Activated CD4-positive, alpha-beta memory T cell treated with anti-CD3 and anti-CD28 coated beads for 36 hours (primary cell): Measurements from ENCODE around the gene TANGO2. TPM values are rescaled to one million over a fixed set of nuclear protein-coding genes. Genes with fewer than 3 reads are reported as not detected.

Experiments used
- CTCF ChIA-PET: fragments of 350-600 bp; sonication (Branson Sonifier 250); formaldehyde crosslinking; loops from one replicate; lab custom pipeline; 2021; ENCODE audit warnings: antibody characterized with exemption, inconsistent platforms; lab: Charles Lee
- POLR2A ChIA-PET: fragments of 350-600 bp; sonication (Branson Sonifier 250); formaldehyde crosslinking; loops from one replicate; lab custom pipeline; 2021; ENCODE audit warnings: antibody characterized with exemption; lab: Charles Lee
- DNase-seq: peaks from one replicate; pipeline ENCODE4 v3.0.0-alpha.2; 2020
- H3K27ac Mint-ChIP-seq: one replicate; pipeline ENCODE4 v1.8.0; 2021; ENCODE audit warnings: mixed read lengths
- H3K27me3 Mint-ChIP-seq: one replicate; pipeline ENCODE4 v1.8.0; 2021; ENCODE audit warnings: mixed read lengths
- H3K36me3 Mint-ChIP-seq: one replicate; pipeline ENCODE4 v1.8.0; 2021; ENCODE audit warnings: mixed read lengths
- H3K4me1 Mint-ChIP-seq: one replicate; pipeline ENCODE4 v1.8.0; 2021; ENCODE audit warnings: low read depth, mixed read lengths
- H3K4me3 Mint-ChIP-seq: one replicate; pipeline ENCODE4 v1.8.0; 2021; ENCODE audit warnings: mild to moderate bottlenecking, mixed read lengths
- H3K9me3 Mint-ChIP-seq: one replicate; pipeline ENCODE4 v1.8.0; 2021; ENCODE audit warnings: mixed read lengths
- intact Hi-C: fragments of 100-400 bp; cut with micrococcal nuclease; formaldehyde crosslinking; loops from one replicate; pipeline ENCODE4 v1.15.1; 2023
- total RNA-seq, 2 experiments: library from RNA; stranded (reverse); gene quantifications; one replicate each; pipeline ENCODE4 v1.2.3, GENCODE V29; 2021

TANGO2 gene
- total RNA-seq, 2 experiments from 2014 or later = 20.7 to 23.6 TPM

DNA sequence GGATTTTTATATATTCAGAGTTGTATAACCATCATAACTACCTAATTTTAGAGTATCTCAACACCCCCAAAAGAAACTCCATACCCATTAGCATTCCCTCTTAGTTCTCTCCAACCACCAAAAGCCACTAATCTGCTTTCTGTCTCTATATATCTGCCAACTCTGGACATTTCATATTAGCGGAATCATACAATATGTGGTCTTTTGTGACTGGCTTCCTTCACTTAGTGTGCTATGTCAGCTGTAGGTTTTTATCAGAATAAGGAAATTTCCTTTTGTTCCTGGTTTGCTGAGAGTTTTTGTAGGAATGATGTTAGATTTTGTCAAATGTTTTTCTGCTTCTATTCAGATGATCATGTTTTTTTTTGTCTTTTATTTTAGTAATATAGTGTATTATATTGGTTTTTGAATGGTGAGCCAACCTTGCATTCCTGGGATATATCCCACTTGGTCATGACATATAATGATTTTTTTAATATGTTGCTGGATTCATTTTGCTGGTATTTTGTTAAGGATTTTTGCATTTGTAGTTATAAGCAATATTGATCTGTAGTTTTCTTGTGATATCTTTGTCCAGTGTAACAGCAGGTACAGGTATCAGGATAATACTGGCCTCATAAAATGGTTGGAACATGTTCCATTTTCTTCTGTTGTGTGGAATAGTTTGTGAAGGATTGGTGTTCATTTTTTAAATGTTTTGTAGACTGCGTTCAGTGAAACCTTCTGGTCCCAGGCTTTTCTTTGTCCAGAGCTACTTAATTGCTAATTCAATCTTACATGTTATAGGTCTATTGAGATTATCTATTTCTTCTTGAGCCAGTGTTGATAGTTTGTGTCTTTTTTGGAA is 75.9 kb downstream of the TANGO2 start:
- Mint-ChIP-seq H3K27me3 (no peaks in the 10 kb centered on the region), H3K36me3 (peaks cover 65% of the 10 kb centered on the region), H3K9me3 (peaks cover 2% of the 10 kb centered on the region), H3K27ac (no peak overlapping the region), H3K4me3 (no peak overlapping the region), H3K4me1 (peaks cover 76% of the 10 kb centered on the region)
- intact Hi-C loops = no loop called here
- POLR2A ChIA-PET = interaction anchor here (0.8 kb wide), 1 partner anchor 16 kb away, joined by 3 read pairs; no protein-coding TSS in a partner anchor
- CTCF ChIA-PET = interaction anchor here (0.8 to 1.4 kb wide), 2 partner anchors 14 to 20 kb away, joined by 3 to 5 read pairs; partner anchors contain the start of gene TRMT2A
- no peak for DNase-seq

DNA sequence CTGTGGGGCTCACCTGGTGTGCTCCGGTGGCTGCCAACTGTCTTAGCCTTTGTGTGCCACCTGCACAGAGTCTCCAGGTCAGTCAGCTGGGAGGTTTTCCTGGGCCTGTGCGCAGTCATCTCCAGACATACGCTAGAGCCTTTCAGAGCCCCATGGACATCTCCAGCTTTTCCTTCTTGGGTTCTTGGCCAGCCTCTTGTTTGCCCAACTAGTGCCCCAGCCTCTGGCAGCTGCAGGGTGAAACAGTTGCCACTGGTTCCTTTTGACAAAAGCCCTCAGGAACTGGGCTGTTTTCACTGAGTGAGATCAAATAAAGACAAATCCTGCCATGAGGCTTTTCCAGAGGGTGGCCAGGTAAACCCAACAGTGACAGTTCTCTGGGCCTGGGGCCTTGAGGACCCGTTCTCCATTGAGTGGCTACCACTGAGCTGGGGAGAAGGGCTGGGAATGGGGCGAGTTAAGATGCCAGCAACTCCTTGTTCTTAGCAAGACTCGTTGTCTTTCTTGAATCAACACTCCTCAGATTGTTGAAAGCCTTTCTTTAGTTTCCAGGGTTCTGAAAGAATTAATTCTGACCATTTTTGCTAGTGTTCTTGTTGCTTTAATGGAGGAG is 78.3 kb downstream of the TANGO2 start:
- DNase-seq = no peak
- Mint-ChIP-seq H3K9me3 (peaks cover 2% of the 10 kb centered on the region), H3K27ac (peak overlapping the region; percentile 94), H3K4me3 (no peak overlapping the region), H3K4me1 (peaks cover 71% of the 10 kb centered on the region), H3K36me3 (peaks cover 51% of the 10 kb centered on the region), H3K27me3 (no peaks in the 10 kb centered on the region)
- ChIA-PET POLR2A (no interaction called here), CTCF (no interaction called here)
- intact Hi-C loops = no loop called here

DNA sequence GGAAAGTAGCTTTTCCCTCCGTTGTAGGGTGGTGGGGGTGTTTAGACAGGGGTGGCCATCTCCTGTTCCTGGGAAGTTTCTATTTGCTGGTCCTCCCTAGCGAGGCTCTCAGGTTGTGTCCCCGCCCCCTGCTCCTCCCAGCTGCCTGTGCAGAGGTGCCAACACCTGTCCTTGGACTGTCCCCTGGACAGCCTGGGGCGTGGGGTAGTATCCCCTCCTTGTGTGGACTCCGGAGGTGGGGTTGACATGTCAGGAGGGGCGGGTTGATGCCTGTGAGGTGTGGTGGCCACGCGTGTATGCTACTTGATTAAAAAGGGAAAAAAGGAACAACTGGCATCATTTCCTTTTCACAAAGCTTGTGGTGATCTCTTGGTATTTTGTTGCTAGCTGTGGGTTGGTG is 80.7 kb downstream of the TANGO2 start:
- Mint-ChIP-seq H3K27me3 (no peaks in the 10 kb centered on the region), H3K27ac (peak overlapping the region; percentile 66), H3K36me3 (peaks cover 30% of the 10 kb centered on the region), H3K4me3 (no peak overlapping the region), H3K4me1 (peaks cover 50% of the 10 kb centered on the region), H3K9me3 (no peaks in the 10 kb centered on the region)
- intact Hi-C loops = no loop called here
- ChIA-PET CTCF (interaction anchor here (0.6 to 1.6 kb wide), 3 partner anchors 9 to 23 kb away, joined by 3 to 6 read pairs (median 4); no protein-coding TSS in a partner anchor), POLR2A (interaction anchor here (0.6 to 1.3 kb wide), 2 partner anchors 14 to 16 kb away, joined by 3 to 7 read pairs; partner anchors contain the start of genes RANBP1 and TRMT2A)
- no peak for DNase-seq

DNA sequence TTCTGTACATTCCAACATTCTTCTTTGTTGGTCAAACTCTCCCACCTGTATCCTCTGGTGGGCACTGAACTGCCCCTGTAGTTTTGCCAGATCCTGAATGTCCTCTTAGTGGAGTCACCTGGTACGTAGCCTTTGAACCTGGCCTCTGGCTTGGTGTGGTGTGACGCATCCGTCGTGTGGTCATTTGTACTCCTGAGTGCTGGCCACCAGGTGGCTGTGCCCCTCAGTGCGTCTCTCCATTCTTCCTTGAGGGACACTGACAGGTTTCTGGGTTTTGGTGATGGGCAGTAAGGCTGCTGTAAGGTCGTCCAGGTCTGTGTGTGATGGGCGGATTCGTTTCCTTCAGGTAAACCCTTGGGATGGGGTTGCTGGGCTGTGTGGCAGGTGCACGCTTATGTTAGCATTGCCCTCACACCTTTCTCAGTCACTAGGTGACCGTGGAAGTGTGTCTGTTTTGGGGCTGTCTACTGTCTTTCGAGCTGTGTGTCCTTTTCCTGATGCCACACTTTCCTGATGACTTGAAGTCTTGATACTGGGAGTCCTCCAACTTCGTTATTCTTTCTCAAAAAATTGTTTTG is 81.4 kb downstream of the TANGO2 start:
- Mint-ChIP-seq H3K27me3 (no peaks in the 10 kb centered on the region), H3K4me1 (peaks cover 47% of the 10 kb centered on the region), H3K27ac (peak overlapping the region; percentile 62), H3K4me3 (no peak overlapping the region), H3K9me3 (no peaks in the 10 kb centered on the region), H3K36me3 (peaks cover 24% of the 10 kb centered on the region)
- ChIA-PET CTCF (interaction anchor here (0.7 kb wide), 1 partner anchor 50 kb away, joined by 3 read pairs; no protein-coding TSS in a partner anchor), POLR2A (interaction anchor here (0.6 kb wide), 1 partner anchor 15 kb away, joined by 3 read pairs; the partner anchor contains the start of gene TRMT2A)
- no peak for DNase-seq
- intact Hi-C loops = no loop called here

DNA sequence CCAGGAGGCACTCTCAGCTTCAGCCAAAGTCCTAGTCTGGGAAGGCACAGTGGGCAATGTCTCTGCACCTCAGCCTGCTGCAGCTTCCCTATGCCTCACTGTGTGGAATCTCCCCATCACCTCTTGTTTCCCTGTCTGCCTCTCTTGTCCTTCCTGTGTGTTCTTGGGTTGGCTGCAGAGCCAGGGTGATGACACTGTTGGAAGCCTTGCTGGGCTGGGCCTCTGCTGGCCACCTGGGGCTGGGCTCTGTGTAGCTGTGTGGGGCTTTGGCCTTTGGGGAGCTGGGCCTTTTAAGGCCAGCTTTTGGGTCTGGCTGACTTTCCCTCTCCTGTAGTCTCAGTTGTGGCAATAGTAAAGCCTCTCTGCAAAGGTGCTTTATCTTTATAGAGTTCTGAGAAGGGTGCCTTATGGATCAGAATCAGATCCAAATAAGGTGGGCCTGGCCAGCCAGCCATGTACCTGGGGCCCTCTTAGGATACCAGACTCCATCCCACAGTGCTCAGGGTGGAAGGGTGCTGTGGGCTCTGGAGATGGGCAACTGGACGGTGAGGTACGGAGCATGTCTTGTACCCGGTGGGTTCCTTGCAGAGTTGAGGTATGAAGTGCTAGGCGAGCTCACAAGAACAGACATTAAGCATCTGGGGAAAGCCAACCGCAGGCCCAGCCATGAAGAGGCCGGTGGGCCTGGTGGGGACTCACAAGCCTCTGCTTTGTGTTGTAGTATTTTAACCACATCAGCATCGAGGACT is 84.7 kb downstream of the TANGO2 start:
- Mint-ChIP-seq H3K36me3 (peaks cover 12% of the 10 kb centered on the region), H3K27me3 (no peaks in the 10 kb centered on the region), H3K4me1 (peaks cover 18% of the 10 kb centered on the region), H3K9me3 (no peaks in the 10 kb centered on the region), H3K27ac (no peak overlapping the region), H3K4me3 (no peak overlapping the region)
- POLR2A ChIA-PET = no interaction called here
- DNase-seq = no peak
- intact Hi-C loops = no loop called here
- CTCF ChIA-PET = no interaction called here

DNA sequence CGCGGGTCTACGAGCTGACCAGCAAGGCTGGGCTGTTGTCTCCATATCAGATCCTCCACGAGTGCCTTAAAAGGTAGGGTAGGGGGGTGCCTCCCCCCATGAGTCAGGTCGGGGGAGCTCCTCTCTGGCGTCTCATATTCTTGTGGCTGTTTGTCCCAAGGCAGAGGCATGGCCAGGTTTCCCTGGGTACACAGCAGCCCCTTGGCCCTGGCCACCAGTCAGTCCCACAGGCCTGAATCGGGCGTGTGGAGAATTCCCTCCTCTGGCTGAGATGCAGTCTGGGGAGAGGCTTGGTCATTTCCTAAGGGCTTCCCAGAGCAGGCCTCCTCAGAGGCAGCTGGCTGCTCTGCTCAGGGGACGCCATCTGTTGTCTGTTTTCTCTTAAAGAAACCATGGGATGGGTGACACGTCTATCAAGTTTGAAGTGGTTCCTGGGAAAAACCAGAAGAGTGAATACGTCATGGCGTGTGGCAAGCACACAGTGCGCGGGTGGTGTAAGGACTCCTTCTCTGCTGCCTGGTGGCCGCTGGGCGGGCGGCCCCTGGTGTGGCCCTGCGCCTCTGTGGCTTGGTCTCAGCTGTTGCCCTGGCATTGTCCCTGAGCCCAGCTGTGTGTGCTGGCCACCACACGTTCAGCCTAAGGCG is 85.4 kb downstream of the TANGO2 start:
- POLR2A ChIA-PET = no interaction called here
- no peak overlapping the region for H3K4me3 Mint-ChIP-seq
- H3K9me3 Mint-ChIP-seq = no peaks in the 10 kb centered on the region
- intact Hi-C loops = no loop called here
- CTCF ChIA-PET = interaction anchor here (1.3 kb wide), 1 partner anchor 23 kb away, joined by 3 read pairs; no protein-coding TSS in a partner anchor
- peaks cover 15% of the 10 kb centered on the region for H3K4me1 Mint-ChIP-seq
- DNase-seq = no peak
- peaks cover 14% of the 10 kb centered on the region for H3K36me3 Mint-ChIP-seq
- H3K27ac Mint-ChIP-seq = no peak overlapping the region
- H3K27me3 Mint-ChIP-seq = no peaks in the 10 kb centered on the region

DNA sequence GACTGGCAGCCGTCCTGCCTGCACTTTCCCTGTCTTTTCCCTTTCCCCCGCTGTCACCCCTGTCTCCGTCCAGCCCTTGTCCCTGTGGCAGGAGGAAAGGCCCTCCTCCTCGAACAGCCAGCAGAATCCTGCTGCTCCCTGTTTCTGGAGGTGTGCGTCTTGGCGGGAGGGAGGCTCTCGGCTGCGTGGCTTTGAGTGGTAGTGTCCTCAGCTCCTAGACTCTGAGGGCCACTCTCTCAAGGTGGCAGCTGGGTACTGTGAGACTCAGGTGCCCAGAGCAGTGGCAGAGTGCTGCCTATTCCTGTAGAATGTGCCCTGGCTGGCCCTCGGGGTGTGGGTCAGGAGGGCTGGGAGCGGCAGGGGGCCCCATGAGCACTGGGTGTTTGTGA is 85.9 kb downstream of the TANGO2 start:
- peaks cover 12% of the 10 kb centered on the region for H3K4me1 Mint-ChIP-seq
- DNase-seq = no peak
- no peak overlapping the region for H3K27ac Mint-ChIP-seq
- H3K27me3 Mint-ChIP-seq = no peaks in the 10 kb centered on the region
- peaks cover 14% of the 10 kb centered on the region for H3K36me3 Mint-ChIP-seq
- intact Hi-C loops = no loop called here
- no peaks in the 10 kb centered on the region for H3K9me3 Mint-ChIP-seq
- no peak overlapping the region for H3K4me3 Mint-ChIP-seq
- POLR2A ChIA-PET = no interaction called here
- CTCF ChIA-PET = interaction anchor here (1.2 to 1.3 kb wide), 2 partner anchors 22 to 135 kb away, joined by 3 read pairs; no protein-coding TSS in a partner anchor

DNA sequence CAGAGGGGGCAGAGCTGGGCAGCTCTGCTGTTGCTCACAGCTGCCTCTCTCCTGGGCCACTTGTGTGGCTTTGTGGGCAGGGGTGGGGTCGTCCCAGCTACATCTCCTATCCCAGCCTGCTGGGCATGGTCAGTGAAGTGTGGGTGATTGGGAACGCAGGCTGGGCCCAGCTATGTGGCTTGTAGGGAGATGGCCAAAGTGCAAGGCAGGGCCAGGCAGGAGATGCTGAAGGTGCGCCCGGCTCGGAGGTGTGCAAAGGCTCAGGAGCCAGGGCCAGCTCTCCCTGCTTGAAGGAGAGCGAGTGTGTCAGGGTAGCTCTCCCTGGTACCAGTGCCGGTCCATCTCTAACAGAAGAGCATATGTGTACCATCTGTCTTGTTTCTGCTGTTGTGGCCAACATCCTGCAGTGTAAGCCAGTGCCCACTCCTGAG is 86.6 kb downstream of the TANGO2 start:
- intact Hi-C loops = no loop called here
- ChIA-PET CTCF (interaction anchor here (1.2 to 1.3 kb wide), 2 partner anchors 22 to 136 kb away, joined by 3 read pairs; no protein-coding TSS in a partner anchor), POLR2A (no interaction called here)
- peaks cover 11% of the 10 kb centered on the region for H3K4me1 Mint-ChIP-seq
- no peaks in the 10 kb centered on the region for H3K9me3 Mint-ChIP-seq
- H3K36me3 Mint-ChIP-seq = peaks cover 10% of the 10 kb centered on the region
- H3K27me3 Mint-ChIP-seq = no peaks in the 10 kb centered on the region
- no peak overlapping the region for H3K4me3 Mint-ChIP-seq
- no peak for DNase-seq
- H3K27ac Mint-ChIP-seq = peak overlapping the region; percentile 38

DNA sequence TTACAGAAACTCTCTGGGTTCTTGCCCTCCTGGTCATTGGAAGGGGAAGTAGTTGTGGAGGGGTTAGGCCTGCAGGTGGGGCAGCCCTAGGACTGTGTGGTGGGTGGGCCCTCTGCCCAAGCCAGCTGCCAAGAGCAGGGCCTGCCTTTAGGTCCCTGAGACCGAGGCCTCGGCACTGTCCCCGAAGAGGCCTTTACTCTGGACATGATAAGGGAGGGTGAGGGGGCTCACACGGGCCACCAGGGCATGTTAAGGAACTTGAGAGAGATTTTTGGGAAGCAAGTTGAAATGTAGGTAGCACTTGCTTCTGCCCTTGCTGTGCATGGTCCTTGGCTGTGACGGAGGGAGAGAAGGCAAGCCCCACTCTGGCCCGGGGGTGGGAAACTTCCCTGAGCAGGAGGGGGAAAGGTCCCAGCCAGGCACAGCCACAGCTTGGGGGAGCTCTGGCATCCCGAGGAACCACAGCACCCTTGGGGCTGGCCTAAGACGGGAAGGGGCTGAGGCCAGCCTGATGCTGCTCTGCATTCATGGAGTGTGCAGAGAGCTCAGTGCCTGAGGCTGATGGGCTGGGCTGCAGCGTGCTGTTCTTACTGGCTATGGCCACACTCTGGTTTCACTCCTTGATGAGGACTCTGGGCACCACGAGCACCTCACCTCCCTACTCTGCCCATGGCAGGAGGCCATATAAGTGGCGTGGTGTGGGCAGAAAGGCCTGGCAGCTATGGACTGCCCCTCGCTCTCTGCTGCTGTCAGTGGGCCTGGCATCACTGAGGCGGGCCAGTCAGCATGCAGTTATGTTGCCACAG is 87.2 kb downstream of the TANGO2 start:
- DNase-seq = no peak
- intact Hi-C loops = no loop called here
- Mint-ChIP-seq H3K27ac (peak overlapping the region; percentile 38), H3K36me3 (peaks cover 8% of the 10 kb centered on the region), H3K4me1 (peaks cover 11% of the 10 kb centered on the region), H3K27me3 (no peaks in the 10 kb centered on the region), H3K4me3 (no peak overlapping the region), H3K9me3 (no peaks in the 10 kb centered on the region)
- POLR2A ChIA-PET = interaction anchor here (0.9 to 1.5 kb wide), 3 partner anchors 10 to 25 kb away, joined by 3 to 6 read pairs (median 5); no protein-coding TSS in a partner anchor
- CTCF ChIA-PET = interaction anchor here (1.2 kb wide), 1 partner anchor 137 kb away, joined by 3 read pairs; no protein-coding TSS in a partner anchor

DNA sequence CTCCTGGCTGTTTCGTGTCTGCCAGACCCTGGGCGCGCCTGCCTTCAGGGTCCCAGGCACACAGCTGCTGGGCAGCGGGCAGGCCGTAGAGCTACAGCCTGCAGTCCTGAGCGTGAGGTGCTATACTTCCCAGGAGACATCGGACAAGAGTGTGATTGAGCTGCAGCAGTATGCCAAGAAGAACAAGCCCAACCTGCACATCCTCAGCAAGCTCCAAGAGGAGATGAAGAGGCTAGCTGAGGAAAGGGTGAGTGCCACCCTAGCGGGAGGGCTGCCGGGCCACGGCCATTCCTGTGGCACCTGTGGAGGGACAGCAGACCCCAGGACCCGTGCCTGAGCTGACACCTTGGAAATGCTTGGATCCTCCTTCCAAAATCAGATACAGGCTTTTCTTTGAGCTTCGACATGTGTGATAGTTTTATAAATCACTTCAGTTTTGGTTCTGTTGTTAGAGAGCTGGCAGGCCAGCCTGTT is 87.9 kb downstream of the TANGO2 start:
- CTCF ChIA-PET = no interaction called here
- Mint-ChIP-seq H3K4me1 (peaks cover 11% of the 10 kb centered on the region), H3K9me3 (no peaks in the 10 kb centered on the region), H3K4me3 (no peak overlapping the region), H3K27ac (no peak overlapping the region), H3K36me3 (peaks cover 8% of the 10 kb centered on the region), H3K27me3 (no peaks in the 10 kb centered on the region)
- intact Hi-C loops = no loop called here
- POLR2A ChIA-PET = interaction anchor here (0.9 to 1.5 kb wide), 3 partner anchors 9 to 26 kb away, joined by 3 to 6 read pairs (median 5); no protein-coding TSS in a partner anchor
- no peak for DNase-seq
